ENCODE data around the gene TAP2.
"Not testable (repeated sequence)": the region's sequence is repeated elsewhere in the genome, so short reads cannot be mapped to it uniquely, and the experiment has no call there.

Gene TAP2
- 21.5 to 159 (median 39.3) reads per million in 18 experiments for total RNA-seq

DNA sequence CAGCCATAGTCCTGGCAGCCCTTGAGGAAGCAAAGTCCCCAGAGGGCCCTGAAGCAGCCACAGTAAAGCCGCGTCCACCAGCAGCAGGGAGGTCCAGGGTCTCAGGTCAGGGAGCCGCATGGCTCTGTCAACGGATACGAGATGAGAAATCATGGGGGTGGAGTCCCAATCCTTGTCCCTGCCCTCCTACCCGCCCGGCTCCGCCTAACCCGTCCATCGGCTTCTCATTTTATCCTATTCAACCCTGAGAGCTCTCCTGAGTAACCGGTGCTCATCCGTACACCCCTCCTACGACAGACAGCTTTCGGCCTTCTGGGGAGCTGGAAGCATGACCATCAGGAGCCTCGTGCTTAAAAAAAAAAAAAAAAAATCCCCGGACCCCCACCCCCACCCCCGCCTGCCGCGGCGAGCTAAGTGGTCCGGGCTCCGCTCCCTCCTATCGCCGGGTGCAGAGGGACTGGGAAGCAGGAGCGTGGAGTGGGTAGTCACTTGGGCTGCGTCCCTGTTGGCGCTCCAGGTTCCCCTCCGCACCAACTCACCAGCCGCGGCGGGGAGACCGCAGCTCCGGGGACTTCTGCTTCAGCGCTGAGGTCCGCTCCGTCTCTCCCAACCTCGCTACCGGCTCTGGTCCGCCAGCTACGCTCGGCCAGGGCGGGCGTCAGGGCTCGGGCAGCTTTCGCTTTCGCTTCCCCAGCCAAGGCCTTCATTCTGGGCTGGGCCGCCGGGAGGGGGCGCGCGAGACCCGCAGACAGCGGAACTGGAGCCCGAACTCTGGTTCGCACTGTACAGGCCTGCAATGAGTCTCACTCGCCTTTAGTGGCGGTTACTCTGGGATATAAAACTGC lies at the start of gene TAP2:
Gene TAP2 (minus strand): TSS at position 626 of the 845 bp plus-strand sequence. CDS start 506 bp downstream, at position 120.
- peak; percentile 93 to 96 for DNase-seq

DNA sequence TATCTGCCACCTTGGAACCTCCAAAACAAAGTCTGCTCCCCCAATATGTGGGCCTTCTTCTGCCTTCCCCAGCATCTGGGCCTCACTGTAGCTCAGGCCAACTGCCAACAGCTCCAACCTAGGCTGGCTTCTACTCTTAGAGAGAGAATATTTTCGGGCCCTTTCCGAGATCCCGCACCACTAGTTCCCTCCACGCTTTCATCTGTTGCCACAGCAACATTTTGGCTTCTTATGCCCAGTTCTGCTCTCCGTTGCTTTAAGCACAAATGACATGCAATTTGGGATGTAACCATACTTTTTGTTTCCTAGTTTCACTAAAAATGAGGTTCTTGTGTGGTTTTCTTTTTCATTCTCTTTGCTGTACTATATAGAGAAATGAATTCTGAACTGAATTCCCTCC lies 49.1 kb upstream of the TAP2 start:
- DNase-seq, result no peak

DNA sequence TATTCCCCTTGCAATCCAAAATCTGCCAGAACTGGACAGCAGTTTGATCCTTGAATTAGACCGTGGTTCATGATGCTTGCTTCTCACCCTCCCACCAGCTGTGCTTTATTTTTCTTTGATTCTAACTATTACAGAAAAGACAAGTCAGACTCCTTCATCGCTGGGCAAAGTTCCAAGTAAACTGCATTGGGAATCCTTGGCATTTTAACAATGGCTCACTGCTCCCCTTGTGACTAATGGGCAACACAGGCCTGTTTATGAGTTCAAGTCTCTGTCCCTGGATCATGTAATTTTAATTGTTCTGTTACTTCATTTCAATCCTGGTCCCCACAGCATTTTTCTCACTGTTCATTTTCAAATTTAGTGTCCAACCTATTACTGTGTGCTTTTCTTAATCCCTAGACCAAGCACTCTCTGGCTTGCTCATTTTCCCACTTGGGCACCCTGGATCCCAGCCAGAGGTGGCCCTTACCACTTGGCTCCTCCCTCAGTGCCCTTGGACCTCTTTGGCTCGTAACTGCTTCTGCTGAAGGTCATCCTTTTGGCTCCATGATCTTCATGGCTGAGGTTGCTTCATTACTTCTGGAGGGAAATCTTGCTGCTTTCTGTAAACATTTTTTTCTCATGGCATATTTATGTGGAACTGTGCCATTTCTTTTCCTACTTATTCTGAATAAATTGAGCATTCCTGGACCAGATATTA lies 48.3 kb upstream of the TAP2 start:
- DNase-seq, result no peak

DNA sequence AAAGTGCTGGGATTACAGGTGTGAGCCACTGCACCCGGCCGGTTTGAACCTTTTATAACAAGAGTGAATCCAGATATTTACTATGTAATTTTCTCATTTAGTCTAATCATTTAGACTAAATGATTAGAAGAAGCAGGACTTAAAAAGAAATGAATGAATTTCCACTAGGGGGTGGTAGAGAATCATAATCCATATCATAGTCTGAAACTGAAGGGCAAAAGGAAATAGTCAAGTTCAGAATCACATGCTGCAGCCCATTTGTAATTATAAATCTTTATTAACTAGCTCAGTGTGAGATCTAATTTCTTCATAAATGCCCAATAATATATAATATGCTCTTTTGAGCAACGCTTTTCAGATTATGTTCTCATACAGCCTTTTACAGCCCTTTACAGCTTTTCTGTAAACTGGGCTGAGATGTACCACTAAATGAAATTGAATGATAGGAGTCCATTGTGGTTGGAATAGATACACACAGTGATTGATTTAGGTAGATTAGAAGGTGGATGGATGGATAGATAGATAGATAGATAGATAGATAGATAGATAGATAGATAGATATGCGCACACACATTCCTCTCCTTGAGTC lies 47.3 kb upstream of the TAP2 start:
- peak; percentile 46 to 92 for DNase-seq

DNA sequence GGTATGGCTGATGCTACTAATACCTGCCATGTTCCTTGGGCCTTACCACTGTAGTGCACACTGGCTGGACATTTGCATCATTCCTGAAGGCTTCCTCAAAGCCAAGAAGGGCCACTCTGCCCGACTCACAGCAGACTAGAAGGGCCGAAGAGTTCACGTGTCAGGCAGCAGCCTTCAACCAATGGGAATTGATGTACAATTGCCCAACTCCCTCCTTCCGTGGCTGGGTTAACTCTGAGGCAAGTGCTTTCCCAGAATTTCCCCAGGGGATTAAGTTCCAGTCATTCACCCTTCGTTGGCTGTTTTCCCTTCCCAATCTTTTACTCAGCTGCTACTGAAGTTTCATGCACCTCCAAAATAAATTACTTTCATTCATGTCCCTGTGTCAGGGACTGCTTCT lies 45.2 kb upstream of the TAP2 start:
- DNase-seq, result peak; percentile 65 to 75

DNA sequence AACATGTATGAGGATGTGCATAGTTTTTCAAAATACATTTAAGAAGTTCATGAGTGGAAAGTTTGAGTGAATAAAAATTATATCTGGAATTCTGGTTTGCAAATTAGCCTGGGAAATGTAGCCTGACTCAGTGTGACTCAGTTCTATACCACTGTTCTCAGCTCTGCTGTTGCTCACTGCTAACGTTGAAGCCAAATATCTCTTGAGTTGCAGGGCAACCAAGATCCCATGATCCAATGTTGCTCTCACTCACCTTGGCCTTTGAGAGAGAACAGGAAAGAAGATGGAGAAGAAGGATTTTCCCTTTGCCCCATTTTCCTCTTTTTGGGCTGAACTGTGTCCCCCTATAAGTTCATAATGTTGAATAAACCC lies 44.3 kb upstream of the TAP2 start:
- no peak for DNase-seq

DNA sequence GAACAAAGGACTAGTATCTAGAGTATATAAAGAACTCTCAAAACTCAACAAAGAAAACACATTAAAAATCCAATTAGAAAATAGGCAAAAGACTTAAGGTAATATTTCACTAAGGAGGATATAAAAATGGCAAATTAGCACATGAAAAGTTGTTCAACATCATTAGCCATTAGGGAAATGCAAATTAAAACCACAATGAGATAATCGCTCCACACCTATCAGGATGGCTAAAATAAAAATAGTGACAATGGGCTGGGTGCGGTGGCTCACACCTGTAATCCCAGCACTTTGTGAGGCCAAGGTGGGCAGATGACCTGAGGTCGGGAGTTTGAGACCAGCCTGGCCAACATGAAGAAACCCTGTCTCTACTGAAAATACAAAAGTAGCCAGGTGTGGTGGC lies 42.4 kb upstream of the TAP2 start:
- DNase-seq, result not testable (repeated sequence)

DNA sequence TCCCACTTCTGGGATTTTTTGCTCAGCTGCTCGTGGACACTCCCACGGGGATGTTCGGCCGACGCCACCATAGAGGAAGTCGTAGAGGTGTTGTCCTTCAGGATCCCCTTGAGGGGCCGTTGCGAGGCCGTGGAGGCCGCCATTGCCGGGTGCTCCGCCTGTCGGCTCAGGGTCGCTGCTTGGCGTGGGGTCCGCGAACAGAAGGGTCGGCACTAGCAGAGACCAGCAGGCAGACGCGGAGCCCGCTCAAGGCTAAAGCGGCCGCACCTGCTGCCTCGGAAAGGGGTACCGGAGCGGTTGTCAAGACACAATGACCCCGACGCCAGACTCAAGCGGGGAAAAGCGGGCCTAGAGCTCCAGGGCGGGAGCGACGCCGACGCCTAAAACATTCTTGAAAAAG lies 41.2 kb upstream of the TAP2 start:
- peak in 1 of 2 donors; percentile 42 for DNase-seq

DNA sequence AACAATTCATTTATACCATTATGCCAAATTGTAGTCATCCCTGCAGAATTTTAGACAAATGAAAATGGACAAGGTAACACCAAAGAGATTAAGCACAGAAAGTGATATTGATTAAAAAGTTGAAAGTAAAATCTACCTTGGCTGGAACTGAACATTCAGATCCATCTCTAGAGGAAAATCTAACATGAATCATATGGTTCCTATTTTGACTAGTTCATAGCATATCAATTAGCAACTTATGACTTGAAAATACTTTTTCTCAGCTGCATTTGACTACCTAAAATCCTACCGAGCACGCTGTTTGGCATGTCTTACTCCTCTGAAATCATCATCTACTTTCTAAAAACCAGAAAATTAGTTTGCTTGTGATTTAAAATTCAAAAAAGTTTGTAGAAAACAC lies 38.1 kb upstream of the TAP2 start:
- no peak for DNase-seq

DNA sequence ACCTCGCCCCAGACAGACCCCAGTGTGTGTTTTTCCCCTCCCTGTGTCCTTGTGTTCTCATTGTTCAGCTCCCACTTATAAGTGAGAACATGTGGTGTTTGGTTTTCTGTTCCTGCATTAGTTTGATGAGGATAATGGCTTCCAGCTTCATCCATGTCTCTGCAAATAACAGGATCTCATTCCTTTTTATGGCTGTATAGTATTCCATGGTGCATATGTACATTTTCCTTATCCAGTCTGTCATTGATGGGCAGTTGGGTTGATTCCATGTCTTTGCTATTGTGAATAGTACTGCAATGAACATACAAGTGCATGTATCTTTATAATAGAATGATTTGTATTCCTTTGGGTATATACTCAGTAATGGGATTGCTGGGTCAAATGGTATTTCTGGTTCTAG lies 35.4 kb upstream of the TAP2 start:
- not testable (repeated sequence) for DNase-seq

DNA sequence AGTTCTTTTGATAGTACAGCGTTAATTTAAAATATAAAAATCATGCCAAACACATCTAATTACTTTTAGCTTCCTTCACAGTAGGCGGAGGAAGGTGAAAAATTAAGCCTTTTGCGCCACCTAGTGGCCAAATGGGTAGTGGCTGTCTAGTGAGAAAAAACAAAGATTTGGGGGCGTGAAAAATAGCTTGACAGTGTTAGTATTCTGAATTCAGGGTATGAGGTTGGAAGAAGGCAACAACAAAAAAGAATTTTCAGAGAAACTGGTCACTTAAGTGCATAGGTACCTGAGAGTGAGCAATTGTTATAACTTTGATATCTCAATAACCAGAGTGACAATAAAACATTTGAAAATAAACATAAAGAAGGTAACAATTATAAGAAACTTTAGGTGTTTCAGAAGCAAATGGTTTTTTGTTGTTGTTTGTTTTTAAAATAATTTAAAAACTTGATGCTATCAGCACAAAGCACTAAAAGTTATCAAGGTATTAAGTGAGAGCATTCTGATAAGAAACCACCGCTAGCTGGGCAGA lies 29.8 kb upstream of the TAP2 start:
- peak; percentile 85 to 89 for DNase-seq

DNA sequence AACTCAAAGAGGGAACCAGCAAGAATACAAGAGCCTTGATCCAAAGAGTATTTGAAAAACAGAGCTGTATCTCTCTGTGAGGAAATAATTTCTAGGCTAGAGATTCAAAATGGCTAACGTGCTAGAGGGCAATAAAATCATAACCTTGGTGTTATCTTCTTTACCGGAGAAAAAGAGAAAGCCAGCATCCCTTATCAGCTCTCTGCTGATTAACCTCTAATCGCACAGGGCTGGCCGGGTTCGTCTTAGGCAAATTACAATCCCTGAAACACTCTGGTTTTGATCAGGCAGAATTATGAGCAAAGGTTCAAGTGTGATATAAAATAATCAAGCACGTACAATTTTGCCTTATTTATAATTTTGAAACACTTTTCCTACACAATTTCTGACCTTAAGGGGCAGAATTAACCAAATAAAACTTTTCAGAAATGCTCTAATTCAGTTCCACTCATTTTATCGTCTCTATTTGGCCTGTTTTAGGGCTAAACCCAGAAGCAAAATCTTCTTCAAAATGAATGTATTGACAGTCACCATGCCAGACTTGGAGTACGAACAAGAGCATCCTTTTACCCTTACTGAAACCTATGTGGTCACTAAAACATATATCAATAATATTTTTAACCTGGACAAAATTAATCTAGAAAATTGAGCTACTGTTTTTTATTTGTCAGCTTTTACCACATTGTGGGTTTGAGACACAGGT lies 29.2 kb upstream of the TAP2 start:
- no peak for DNase-seq

DNA sequence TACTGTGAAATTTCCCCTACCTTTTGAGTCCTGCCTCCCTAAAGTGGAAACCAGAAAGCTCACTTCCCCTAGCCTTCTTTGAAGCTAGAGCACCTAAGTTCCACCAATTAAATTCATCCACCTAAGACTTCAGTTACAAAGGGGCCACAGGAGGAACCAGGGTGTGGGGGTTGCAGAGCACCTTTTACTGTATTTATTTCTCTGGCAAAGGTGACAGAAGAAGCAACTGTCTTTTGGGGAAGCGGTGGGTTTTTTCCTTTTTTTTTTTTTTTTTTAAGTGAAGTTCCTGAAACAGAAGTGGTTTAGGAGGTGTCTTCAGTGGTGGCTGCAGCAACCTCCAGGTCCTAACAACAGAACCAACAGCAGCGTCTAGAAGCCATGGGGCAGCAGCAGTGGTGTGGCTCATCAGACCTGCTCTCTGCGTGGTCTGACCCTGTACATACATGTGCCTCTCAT lies 28.5 kb upstream of the TAP2 start:
- DNase-seq, result peak; percentile 28 to 44

DNA sequence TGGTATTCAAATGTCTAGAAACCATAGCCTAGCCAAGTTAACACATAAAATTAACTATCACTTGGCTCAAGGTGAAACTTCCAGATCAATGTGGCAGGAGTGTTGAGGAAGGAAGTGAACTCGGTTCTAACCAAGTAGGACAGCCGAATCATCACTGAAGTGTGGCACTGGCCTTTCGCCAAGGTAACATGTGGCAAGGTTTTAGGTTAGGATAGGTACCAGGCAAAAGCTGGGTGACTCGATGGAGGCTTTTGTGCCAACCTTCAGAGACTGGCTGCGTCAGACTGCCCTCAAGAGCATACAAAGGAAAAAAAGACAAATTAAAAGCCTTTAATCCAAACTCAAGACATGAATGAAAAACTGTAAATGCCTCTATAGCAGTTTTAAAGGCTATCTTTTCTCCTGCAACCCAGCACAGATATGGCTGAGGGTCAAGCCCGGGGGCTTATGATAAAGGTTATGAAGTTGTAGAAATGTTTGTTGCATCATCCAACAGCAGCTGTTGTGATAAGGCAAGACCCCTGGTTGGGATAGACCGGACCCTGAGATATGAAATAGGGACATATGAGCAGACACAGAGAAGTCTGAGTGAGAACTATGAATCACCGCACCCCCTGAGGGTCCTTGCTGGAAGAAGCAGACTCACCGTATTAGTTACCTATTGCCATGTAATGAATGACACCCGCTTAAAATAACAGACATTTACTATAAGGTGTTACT lies 27.3 kb upstream of the TAP2 start:
- DNase-seq, result no peak

DNA sequence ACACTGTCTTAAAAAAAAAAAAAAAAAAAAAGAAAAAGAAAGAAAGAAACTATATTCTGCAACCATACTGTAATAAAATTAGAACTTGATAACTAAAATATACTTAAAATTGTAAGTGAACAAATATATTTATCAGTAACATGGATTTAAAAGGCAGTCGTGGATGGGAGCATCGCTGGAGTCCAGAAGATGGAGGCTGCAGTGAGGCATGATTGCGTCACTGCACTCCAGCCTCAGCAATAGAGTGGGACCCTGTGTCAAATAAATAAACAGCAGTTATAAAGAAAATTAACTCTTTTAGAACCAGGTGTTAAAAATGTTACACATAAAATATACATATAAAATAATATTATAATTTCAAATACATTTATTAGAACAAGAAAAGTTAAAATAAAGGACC lies 24.2 kb upstream of the TAP2 start:
- DNase-seq, result no peak

DNA sequence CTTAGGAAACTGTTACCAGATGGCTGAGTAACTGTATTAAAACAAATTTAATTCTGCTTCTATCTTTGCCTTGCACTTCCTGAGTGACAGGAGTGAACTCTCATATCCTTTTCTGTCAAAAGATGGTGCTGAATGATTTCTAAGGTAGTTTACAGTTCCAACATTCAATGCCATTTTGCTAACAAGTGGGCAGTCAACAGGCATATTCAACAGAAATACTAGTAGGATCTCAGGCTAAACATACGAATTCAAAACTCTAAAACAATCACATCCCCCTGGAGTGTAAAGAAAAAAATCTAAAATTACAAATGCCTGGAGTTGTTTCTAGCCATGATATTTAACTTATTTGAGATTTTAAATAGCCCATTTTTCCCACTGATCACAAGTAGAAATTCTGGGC lies 22.1 kb upstream of the TAP2 start:
- DNase-seq, result no peak

DNA sequence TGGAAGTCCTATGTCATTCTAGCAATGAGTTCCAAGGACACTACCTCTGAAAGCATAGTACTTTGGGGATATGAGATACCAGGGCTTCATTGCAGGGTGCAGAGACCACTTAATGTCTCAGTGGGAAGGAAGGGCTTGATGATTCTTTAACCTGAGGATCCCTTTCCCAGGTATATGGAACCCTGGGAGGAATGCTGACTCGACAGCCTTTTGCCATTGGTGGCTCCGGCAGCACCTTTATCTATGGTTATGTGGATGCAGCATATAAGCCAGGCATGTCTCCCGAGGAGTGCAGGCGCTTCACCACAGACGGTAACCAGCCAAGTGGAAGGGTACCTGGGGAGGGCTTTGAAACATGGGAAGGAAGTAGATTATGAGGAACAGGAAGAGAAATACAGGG lies 19.7 kb upstream of the TAP2 start:
- no peak for DNase-seq

DNA sequence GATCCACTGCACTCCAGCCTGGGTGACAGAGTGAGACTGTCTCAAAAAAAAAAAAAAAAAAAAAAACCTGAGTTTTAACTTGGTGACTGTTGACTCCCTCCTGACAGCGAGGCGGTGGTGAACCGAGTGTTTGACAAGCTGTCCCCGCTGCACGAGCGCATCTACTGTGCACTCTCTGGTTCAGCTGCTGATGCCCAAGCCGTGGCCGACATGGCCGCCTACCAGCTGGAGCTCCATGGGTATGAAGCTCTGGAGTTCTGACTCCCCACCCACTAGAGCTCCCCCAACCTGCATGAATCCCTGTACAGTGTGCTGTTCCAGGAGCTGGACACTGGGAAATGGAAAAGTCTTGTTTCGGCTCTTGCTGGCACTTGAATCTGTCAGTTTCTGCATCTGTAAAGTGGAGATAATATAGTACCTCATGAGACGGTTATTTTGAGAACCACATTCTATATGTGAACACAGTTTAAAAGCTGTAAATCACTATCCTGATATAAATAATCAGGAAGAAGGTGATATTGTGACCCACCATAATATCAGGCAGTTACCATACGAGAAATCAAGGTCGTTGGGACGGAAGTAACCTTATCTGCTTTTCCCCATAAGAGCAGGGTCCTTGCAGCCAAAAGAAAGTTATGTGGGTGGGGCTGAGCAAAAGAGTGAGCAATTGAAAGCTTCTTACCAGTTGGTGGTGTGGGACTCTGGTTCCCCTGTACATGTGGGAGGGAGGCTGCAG lies 18.8 kb upstream of the TAP2 start:
- no peak for DNase-seq

DNA sequence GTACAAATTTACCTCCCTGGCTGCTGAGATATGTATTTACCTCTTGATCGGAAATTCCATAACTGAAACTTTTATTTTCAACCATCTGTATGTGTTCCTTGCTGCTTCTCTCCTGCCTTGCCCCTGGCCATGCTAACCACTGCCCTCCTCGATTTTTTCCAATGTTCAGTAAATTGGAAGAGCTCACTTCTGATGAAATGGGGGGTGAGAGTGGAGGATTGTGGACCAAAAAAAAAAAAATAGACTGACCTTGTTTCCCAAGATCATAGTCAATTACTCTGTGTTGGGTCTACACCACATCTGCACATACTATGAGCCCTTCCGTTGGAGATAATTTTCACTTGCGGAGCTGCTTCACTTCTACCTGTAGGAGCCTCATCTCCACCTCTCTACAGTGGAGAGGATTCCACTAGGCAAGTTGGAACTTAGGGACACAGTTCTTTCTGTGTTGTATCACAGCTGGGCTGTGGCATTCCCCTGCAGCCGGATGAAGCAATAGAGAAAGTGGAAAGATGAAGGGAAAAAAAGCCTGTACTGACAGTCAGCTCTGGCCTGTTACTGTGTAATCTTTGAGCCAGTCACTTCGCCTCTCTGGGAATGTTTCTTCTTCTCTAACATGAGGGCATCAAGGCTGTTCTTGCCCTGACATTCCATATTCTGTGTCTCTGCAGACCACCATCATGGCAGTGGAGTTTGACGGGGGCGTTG lies 17.1 kb upstream of the TAP2 start:
- DNase-seq, result no peak

DNA sequence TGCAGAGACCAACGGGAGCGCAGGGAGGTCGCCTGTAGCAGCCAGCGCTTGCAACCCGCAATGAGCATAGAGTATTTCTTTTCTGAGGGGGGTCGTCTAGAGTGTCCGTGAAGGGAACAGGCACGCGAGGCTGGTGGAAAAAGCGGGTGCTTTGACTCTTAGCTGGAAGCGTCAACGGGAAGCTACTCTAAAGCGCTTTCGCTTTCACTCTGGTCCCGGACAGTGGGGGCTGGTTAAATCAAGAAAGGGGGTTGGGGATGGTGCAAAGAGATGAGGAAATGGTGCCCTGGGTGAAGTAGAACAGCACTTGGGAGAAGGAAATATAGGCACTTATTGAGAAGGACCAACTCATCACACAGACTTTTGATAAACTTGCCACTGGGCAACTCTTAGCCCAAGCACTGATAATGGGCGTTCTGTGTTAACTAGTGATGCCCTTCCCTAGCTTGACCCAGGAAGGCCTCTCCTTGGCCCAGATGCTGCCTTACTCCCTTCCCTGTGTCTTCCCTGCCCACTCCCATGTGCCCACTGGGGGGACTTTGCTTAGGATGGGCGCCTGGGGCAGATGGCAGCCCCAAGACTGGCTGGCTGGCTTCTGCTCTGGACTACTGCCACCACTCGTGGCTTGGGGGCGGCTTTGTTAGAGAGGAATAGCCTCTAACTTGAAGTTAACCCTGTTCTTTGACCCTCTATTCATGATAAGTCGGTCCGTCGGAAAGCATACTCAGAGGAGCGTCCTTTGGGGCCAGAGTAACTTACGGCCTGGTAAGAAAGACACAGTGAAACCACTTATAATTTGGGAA lies 16.0 kb upstream of the TAP2 start:
- DNase-seq, result peak; percentile 43 to 48

Measured in inflammatory macrophage (primary cell).